Activated CD4-positive, CD25-positive, alpha-beta regulatory T cell treated with anti-CD3 and anti-CD28 coated beads, Interleukin-2, amount 50 U/mL, for 72 hours (primary cell): ENCODE measurements around the gene ITPR3.

Source experiments
- DNase-seq: peaks from one replicate; pipeline ENCODE4 v3.0.0; 2021

The ITPR3 gene

DNA sequence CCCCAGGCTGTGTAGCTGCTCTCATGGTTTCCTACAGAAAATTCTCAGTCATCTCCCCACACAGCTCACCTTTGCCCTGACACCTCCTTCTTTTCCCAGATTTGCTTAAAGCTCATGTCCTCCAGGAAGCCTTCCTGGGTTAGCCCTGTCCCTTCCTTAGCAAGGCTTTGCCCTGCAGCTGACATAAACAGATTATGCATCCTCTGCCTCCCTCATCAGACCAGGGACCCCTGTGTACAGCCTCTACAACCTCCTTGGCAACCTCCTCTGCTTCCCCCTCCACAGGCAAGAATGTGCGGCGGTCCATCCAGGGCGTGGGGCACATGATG lies 50.6 kb downstream of the ITPR3 start:
- DNase-seq: no peak

DNA sequence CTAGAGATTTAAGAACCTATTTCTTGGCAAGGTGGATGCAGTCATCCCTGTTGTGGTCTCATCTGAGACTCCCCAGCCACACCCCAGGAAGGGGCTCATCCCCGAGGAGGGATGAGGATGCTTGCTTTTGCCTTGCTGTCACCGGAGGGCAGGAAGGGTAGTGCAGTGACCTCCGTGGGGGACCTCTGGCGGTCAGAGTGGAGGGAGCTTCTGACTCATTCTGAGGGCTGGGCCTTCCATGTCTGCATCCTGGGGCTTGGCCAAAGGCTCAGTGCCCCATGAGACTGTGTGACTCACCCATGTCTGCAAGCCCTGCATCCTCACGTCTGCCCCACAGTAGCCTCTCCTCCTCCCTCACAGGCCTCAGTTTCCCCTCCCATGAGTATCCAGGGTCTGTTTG lies 51.7 kb downstream of the ITPR3 start:
- DNase-seq: no peak

DNA sequence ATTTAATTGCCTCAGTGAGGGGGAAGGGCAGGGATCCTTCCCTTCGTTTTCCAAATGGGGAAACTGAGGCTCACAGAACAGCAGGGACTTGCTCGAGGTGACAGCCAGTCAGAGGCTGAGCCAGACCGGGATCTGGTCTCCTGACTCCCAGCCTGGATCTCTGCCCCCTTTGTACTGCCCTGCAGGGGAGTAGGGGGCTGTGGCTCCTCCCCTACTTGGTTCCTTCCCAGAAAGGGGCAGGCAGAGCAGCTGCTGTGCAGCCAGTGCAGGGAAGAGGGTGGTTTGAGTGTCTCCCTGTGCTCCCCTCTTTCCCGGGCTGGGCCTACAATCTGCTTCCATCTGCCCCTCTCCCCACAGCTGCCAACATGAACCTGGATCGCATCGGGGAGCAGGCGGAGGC lies 52.7 kb downstream of the ITPR3 start:
- no peak for DNase-seq

DNA sequence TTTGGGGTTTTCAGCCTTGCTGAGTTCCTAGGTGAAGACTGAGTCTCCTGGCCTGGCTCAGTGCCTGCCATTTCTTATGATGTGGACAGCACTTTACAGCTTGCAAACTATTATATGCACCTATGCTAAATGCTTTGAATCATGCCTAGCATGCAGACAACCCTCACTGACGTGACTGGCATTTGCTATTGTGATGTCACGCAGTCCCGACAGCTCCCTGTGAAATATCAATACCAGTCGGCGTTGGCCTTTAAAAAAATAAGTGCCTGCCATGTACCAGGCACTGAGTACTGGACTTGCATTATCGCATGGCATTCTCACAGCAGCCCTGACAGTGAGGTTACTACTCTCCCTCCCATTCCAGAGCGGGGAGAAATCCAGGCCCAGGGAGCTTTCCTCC lies 54.8 kb downstream of the ITPR3 start:
- DNase-seq: no peak

DNA sequence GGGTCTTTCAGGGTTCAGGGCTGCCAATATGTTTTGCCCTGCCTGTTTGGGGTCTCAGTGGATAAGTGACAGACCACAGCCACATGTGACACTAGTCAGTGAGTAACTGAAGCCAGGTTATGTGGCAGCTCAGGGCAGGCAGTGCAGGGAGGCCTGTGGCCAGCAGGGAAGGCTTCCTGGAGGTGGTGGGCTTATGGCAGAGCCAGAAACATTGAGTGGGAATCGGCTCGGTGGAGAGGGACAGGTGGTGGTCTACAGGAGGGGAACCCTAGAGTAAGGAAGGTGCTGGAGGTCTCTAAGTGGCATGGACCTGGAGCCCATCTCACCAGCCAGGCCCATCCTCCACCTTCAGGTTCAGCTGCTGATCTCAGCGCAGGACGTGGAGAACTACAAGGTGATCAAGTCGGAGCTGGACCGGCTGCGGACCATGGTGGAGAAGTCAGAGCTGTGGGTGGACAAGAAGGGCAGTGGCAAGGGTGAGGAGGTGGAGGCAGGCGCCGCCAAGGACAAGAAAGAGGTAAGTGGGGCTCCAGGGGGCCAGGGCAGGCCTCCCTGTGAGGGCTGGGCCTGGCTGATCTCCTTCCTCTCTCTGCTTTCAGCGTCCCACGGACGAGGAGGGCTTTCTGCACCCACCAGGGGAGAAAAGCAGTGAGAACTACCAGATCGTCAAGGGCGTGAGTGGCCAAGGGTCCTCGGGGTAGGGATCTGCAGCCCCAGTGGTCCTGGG lies 55.5 kb downstream of the ITPR3 start:
- DNase-seq: no peak

DNA sequence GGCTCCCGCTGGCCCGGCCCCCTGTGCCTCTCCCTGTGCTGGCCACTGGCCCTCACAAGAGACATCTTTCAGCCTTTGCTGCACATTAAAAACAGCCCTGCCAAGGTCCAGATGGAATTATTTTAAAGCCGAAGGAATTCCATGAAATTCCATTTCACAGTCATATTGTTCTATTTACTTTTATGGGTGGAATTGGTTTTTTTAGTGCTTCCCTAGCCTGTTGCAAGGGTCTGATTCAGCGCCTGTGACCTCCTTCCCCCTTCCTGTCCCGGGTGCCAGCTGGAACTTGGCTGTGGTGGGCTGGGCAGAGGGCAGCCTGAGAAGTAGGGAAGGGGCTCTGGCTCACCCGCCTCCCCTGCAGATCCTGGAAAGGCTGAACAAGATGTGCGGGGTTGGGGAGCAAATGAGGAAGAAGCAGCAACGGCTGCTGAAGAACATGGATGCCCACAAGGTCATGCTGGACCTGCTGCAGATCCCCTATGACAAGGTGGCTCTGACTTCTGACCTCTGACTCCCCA lies 56.1 kb downstream of the ITPR3 start:
- DNase-seq: no peak

DNA sequence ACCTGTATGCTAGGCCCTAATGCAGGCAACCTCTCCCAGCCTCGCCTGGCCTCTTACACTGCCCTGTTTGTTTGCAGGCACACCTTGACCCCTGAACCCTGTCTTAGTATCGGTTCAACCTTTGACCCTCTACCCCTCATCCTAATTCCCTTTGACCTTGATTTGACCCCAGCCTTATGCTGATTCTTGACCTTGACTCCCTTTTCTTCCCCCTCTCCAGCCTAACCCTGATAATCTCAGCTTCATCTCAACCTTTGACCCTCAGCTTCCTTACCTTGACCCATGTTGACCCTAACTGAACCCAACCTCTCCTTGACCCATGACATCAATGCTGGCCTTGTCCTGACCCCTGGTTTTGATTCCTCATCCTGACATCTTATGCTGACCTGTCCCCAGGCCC lies 56.6 kb downstream of the ITPR3 start:
- DNase-seq: no peak

DNA sequence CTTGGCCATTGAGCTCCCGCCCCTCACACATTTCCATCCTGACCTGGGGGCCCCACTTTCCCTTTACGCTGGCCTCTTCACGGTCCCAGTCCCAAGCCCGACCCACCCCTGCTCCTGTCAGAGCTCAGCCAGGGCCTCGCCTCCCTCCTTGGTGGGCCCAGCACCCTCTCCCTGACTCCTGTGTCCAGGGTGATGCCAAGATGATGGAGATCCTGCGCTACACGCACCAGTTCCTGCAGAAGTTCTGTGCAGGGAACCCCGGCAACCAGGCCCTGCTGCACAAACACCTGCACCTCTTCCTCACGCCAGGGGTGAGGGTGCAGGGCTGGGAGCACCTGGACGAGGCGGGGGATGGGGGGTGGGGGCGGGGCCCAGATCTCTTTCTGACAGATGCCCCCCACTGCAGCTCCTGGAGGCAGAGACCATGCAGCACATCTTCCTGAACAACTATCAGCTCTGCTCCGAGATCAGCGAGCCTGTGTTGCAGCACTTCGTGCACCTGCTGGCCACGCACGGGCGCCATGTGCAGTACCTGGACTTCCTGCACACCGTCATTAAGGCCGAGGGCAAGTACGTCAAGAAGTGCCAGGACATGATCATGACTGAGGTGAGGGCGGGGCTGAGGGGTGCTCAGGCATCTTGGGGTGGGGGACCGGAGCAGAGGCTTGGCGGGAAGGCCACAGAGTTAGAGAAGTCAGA lies 57.3 kb downstream of the ITPR3 start:
- DNase-seq: no peak

DNA sequence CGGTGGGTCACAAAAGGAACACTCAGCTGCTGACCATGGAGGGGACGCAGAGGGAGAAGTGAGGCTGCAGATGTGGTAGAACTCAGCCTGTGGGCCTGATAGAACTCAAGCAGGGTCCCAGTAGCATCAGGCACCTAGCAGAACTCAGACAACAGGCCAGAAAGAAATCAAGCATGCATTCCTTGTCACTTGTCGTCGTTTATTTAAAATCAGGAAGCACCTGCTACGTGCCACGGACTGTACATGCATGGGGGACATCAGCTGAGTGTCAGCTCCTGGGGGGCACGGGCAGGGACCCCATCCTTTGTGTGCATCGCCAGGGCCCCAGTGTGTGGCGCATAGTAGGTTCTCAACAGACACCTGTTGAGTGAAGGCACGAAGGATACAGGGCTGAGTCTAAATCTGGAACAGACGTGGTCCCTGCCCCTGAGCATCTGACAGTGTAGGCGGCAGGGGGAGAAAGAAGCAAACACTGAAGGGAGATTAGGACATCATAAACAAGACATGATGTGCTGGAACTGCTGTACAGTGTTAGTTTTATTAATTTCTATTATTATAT lies 57.9 kb downstream of the ITPR3 start:
- no peak for DNase-seq

DNA sequence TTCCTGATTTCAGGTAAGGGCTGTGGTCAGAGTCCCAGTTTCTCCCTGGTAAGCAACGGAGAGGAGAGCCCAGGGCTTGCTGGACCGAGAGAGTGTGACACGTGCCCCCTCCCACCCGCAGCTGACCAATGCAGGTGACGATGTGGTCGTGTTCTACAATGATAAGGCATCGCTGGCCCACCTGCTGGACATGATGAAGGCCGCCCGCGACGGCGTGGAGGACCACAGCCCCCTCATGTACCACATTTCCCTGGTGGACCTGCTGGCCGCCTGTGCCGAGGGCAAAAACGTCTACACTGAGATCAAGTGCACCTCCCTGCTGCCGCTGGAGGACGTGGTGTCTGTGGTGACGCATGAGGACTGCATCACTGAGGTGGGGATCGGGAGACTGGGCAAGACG lies 58.6 kb downstream of the ITPR3 start:
- no peak for DNase-seq

DNA sequence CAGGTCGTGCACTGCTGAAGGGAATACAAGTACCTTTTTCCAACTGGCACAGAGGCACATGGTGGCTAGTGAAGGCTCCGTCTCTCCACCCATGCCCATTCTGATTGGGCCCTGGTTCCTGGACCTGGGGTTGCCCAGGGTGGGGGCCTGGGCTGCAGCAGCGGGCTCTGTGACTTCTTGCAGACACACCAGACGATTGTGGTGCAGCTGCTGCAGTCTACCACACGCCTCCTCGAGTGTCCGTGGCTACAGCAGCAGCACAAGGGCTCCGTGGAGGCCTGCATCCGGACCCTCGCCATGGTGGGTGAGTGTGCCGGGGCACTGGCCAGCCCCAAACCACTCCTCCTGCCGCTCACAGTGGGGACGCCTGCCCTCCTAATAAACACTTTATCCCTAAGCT lies 61.2 kb downstream of the ITPR3 start:
- no peak for DNase-seq

DNA sequence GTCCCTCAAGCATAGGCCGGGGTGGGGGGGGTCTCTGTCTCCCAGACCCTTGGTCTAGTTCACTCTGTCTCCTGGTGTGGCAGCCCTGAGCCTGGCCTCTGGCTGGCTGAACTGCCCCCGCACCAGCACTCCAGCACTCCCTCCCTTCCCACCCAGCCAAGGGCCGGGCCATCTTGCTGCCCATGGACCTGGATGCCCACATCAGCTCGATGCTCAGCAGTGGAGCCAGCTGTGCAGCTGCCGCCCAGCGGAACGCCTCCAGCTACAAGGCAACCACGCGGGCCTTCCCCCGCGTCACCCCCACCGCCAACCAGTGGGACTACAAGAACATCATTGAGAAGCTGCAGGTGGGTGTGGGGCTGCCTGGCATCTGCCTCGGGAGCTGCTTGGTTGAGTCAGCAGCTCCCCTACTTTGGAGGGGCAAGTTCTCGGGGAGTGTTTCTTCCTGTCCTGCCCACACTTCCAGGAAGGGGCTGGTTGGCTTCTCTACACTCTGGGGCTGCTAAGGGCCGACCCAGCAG lies 62.0 kb downstream of the ITPR3 start:
- no peak for DNase-seq

DNA sequence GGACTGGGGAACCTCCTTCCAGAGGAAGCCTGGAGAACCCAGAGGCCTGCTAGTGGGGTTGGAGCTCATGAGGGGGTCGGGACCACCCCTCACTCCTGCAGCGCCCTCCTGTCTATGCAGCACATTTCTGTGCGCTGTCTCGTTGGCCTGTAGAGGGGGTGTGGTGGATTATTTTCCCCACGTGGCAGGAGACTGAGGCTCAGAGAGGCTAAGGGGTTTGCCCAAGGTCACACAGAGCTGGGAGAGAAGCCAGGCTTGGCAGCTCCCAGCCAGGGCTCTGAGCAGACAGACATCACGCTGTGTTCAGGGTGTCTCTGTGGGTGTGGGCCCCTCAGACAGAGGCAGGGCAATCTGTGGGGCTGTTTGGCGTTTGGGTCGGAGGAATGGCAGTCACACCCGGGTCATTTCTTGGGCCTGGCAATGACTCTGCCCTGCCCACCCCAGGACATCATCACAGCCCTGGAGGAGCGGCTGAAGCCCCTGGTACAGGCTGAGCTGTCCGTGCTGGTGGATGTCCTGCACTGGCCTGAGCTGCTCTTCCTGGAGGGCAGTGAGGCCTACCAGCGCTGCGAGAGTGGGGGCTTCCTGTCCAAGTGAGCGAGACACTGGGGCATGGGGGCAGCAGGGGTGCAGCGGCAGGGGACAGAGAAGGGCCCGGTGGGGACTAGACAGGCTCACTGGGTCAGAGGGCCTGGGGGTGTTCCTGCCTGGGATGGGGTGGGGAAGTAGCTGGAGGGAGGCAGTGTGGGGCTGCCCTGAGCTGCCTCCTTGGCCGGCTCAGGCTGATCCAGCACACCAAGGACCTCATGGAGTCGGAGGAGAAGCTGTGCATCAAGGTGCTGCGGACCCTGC lies 62.7 kb downstream of the ITPR3 start:
- DNase-seq: no peak

DNA sequence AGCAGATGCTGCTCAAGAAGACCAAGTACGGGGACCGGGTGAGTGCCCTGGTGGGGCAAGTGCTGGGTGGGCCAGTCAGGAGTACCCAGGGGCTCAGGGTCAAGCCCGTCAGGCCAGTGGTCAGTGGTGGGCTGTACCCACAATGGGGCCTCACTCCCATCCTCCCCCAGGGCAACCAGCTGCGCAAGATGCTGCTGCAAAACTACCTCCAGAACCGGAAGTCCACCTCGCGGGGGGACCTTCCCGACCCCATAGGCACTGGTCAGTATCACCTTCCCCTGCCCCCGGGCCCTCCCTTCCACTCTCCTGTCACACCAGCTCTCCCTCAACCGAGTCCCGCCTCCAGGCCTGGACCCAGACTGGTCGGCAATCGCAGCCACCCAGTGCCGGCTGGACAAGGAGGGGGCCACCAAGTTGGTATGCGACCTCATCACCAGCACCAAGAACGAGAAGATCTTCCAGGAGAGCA lies 63.3 kb downstream of the ITPR3 start:
- DNase-seq: no peak

DNA sequence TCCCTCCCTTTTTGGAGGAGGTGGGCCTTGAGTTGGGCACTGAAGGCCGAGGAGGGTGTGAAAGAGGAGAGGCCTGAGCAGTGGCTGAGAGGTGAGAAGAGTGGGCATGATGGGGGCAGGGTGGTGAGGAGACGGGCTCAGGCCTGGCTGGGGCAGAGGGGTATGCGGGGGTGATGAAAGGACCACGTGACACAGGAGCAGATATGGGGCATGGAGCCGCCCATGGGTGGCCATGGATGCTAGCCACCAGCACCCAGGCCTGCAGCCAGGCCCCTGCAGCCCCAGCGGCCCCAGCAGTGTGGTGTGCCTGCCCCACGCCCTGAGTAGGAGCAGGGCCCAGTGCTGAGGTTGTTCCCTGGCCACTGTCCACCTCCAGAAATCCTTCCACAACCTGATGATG lies 63.9 kb downstream of the ITPR3 start:
- no peak for DNase-seq

DNA sequence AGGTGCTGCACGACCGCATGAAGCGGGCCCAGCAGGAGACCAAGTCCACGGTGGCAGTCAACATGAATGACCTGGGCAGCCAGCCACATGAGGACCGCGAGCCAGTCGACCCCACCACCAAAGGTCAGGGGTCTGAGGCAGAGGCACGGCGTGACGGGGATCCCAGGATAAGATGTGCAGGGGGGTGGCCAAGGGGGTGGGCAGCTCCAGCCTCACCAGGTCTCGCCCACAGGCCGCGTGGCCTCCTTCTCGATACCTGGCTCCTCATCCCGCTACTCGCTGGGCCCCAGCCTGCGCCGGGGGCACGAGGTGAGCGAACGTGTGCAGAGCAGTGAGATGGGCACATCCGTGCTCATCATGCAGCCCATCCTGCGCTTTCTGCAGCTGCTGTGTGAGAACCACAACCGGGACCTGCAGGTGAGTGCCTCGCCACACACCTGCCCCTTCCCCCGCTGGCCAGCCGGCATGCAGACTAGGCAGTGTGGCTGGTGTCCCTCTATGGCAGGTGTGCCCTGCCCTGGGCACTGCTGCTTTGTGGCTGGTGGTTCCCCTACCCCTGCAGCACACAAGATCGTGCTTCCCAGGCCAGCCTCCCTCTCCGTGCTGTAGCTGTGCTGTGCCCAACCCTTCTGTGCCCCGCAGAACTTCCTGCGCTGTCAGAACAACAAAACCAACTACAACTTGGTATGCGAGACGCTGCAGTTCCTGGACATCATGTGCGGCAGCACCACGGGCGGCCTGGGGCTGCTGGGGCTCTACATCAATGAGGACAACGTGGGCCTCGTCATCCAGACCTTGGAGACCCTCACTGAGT lies 64.5 kb downstream of the ITPR3 start:
- DNase-seq: no peak

DNA sequence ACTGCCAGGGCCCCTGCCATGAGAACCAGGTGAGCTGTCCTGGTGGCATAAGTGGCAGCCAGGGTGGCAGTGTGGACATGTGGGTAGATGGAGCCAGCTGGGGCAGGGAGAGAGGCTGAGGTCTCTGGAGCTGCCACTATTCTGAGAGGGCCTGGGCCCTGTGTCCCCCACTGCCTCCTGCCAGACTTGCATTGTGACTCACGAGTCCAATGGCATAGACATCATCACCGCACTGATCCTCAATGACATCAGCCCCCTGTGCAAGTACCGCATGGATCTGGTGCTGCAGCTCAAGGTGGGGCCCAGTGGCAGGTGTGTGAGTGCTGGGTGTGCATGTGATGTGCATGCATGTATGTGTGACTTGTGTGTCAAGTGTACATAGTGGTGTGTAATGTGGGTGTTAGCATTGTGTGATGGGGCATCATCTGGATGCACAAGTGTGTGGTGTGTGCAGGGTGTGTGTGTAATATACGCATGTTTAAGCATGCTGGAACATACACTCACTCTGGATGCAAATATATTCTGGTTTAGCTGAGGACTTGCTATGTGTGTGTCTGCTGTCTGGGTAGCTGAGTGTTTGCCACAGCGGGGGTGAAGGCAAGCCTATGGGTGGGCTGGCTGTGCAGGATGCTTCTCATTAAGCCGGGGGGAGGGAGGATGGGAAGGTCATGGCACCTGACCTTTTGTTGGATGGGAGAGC lies 65.3 kb downstream of the ITPR3 start:
- DNase-seq: no peak

DNA sequence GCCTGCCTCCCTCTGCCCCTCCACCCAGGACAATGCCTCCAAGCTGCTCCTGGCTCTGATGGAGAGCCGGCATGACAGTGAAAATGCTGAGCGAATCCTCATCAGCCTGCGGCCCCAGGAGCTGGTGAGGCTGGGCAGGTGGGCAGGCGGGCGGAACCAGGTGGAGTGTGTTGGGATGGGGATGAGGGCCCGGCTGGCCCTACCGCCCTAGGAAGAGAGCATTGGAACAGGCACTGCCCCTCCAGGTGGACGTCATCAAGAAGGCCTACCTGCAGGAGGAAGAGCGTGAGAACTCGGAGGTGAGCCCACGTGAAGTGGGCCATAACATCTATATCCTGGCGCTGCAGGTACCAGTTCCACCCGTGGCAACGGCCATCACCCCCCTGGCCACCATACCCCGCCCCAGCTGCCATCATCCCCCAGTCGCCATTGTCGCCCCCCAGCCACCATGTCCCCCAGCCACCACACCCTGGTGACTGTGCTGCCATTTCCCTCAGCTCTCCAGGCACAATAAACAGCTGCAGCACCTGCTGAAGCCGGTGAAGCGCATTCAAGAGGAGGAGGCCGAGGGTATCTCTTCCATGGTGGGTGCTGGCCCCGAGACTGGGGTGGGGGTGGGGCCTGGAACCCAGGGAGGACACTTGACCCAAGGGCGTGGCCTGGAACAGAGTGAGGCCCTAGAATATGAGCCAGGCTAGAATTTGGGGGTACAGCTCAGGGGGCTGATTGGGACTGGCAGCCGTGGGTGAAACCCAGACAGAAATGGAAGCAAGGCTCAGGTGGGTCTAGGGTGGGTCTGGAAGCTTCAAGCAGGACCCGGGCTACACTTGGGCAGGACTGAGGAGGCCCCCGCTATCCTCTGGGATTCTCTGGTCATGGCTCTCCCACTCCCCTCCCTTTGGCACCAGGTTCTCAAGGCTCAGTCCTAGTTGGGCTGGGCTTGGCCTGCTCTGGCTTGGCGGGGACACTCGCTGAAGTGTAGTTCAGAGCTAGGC lies 66.2 kb downstream of the ITPR3 start:
- no peak for DNase-seq

DNA sequence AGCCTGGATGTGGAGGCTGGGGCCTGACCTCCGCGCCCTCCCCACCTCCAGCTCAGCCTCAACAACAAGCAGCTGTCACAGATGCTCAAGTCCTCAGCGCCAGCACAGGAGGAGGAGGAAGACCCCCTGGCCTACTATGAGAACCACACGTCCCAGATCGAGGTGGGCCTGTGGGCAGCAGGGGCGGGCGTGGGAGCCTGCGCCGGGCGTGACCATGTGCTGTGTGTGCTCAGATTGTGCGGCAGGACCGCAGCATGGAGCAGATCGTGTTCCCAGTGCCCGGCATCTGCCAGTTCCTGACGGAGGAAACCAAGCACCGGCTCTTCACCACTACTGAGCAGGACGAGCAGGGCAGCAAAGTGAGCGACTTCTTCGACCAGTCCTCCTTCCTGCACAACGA lies 66.9 kb downstream of the ITPR3 start:
- no peak for DNase-seq

DNA sequence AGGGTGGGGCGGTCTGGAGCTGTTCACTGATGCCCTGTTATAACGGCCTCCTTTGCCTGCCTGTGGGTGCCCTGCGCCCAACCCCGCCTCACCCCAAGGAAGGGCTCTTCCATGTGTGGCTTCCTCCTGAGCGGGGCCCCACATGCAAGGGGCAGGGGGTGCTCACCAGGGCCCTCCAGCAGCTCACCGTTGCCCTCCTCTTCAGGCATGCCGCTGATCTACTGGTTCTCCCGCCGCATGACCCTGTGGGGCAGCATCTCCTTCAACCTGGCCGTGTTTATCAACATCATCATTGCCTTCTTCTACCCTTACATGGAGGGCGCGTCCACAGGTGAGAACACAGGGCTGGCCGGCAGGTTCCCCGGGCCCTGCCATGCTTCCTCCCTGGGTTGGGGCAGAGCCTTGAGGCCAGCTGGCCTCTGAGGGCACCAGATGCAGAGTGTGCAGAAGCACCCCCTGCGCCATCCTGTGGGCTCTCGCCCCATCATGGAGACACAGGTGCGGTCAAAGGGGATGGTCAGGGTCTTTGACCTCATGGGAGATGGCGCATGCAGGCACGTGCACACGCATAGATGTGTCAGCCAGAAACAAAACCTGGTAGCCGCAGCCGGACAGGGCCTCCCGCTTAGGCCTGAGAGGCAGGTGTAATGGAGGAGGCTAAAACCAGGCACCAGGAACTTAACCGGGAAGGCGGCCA lies 67.5 kb downstream of the ITPR3 start:
- DNase-seq: no peak
